Measurements from ENCODE around the gene NELFCD.
"Not testable (repeated sequence)": the region's sequence is repeated elsewhere in the genome, so short reads cannot be mapped to it uniquely, and the experiment has no call there.

The NELFCD gene

GRCh38 chr20:58980711-58981627, at the start of gene NELFCD:
Gene NELFCD (plus strand): TSS chr20:58981256. CDS start chr20:58981310, 54 bp downstream.
- peak; percentile 94 for DNase-seq

DNA sequence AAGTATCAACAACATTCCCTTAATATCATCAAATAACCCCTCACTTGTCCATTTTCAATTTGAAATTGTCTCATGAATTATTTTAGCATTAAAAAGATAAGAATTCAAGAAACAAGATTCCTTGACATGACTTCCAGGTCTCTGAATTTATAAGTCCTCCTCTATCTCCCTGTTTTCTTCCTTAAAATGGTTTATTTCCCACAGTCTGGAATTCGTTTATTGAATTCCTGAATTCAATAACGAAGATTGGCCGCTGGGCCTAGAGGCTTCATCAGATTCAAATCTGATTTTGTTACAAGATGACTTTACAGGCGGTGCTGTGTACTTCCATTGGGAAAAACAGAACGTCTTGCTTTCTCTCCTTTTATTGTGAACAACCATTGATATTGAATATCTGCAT, 48.9 kb upstream of the NELFCD start:
- no peak for DNase-seq

- DNase-seq = no peak
These were observed 43.0 kb upstream of the NELFCD start for GRCh38 chr20:58938078-58938477.

- no peak for DNase-seq
These were observed 42.5 kb upstream of the NELFCD start for GRCh38 chr20:58938541-58938940.

GRCh38 chr20:58941471-58941870, 39.6 kb upstream of the NELFCD start:
- no peak for DNase-seq

DNA sequence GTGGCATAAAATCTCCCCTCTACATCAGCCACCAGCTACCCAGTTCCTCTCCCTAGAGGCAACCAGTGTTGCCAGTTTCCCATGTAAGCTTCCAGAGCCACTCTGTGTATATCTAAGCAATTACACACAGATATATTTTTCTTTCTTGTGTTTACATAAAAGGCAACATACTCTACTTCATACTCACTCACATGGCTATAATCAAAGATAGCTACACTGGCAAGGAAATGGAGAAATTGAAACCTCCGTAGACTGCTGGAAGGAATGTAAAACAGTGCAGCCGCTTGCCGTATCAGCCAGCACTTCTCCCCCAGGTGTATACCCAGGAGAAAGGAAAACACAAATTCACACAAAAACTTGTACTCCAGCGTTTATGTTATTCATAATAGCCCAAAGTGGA, 38.5 kb upstream of the NELFCD start:
- DNase-seq = no peak

DNA sequence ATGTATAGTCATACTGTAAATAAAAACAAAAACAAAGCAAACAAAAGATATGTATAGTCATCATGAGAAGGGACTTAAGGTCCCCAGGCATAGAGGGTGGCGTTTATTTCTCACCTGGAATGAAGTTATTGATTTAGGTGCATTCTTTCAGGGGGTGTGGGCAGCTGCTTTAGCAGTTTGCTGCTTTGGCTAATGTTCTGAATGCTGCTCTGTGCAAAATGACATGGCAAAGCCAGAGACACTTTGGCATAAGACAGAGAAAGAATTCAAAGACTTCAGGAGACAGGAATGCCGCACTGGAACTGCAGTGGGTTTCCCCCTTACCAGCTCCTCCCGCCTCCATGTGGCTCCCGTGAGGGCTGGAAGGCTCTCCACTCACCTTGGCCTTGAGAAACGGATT, 36.4 kb upstream of the NELFCD start:
- DNase-seq = no peak

- DNase-seq = no peak
These were observed 35.0 kb upstream of the NELFCD start for GRCh38 chr20:58945965-58946631.

DNA sequence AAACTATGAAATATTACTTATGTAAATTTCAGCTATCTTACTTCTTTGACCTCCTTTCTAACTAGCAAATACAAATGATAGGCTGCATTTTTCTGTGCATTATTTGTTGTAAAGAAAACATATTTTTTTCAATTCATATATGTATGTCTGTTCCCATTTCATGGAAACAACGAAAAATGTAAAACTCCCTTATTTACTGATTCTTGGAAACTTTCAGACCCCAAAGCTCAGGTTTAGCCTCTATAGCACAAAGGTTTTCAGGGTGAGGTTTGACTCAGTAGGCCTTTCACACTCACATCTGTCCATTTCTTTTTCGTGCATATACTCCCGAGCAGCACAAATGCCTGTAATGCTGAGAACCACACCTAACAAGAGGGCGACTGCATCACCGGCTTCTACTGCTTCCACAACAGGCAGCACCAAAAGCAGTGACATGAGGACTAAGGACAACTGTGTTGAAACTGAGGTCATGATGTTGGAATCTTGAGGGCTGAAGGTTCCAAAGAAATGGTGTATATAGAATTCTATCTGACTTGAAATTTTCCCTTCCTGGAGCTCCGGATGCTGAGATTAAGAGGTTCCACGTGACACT, 33.2 kb upstream of the NELFCD start:
- not testable (repeated sequence) for DNase-seq

DNA sequence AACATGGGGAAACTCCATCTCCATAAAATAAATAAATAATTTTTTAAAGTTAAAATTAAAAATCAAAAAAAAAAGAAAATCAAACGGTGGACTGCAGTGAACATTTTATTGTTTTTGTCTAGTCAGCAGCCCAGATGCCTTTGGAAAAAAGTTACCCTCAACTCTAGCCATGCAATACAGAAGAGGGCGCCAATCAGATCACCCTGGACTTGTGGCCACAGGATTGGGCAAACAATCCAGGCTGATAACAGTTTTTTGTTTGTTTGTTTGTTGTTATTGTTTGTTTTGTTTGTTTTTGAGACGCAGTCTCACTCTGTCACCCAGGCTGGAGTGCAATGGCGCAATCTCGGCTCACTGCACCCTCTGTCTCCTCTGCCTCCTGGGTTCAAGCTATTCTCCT, 30.5 kb upstream of the NELFCD start:
- no peak for DNase-seq

GRCh38 chr20:58953050-58953449, 28.0 kb upstream of the NELFCD start:
- DNase-seq = no peak

DNA sequence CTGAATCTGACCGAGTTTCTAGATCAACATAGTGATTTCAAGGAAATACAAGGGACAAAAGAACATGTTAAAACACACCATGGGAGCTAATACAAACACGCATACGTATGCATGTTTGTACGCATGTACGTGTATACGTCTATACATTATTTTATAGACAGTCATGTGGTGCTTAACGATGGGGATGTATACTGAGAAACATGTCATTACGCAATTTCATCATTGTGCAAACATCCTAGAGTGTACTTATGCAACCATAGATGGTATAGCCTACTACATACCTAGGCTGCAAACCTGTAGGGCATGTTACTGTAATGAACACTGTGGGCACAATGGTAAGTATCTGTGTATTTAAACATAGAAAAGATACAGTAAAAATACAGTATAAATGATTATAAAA, 25.0 kb upstream of the NELFCD start:
- no peak for DNase-seq

DNA sequence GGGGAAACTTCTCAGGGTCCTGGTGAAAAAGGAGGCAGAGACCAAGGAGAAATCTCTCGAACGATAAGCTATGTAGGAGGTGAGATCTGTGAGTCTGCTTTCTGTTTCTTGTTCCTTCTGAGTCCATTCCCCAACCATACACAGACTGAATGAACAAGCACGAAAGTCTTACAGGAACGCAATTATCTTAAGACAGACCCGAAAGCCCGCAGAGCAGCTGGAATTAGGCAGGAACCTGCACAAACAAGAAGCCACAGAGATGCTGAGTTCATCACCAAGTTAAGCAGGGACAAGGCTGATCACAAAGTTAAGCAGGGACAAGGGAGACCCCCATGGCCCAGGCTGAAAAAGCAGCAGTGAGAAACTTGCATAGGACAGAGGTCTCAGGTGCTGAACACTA, 21.4 kb upstream of the NELFCD start:
- DNase-seq = no peak

- no peak for DNase-seq
These were observed 17.9 kb upstream of the NELFCD start for GRCh38 chr20:58963060-58963584.

GRCh38 chr20:58963922-58964321, 17.1 kb upstream of the NELFCD start:
- DNase-seq = not testable (repeated sequence)

- no peak for DNase-seq
These were observed 15.6 kb upstream of the NELFCD start for GRCh38 chr20:58965270-58966064.

- no peak for DNase-seq
These were observed 13.2 kb upstream of the NELFCD start for GRCh38 chr20:58967652-58968429.

- DNase-seq = no peak
These were observed 11.6 kb upstream of the NELFCD start for GRCh38 chr20:58969439-58969838.

- no peak for DNase-seq
These were observed 10.9 kb upstream of the NELFCD start for GRCh38 chr20:58970146-58970545.

- no peak for DNase-seq
These were observed 9.6 kb upstream of the NELFCD start for GRCh38 chr20:58971429-58971828.

GRCh38 chr20:58973179-58973578, 7.9 kb upstream of the NELFCD start:
- DNase-seq = no peak

DNA sequence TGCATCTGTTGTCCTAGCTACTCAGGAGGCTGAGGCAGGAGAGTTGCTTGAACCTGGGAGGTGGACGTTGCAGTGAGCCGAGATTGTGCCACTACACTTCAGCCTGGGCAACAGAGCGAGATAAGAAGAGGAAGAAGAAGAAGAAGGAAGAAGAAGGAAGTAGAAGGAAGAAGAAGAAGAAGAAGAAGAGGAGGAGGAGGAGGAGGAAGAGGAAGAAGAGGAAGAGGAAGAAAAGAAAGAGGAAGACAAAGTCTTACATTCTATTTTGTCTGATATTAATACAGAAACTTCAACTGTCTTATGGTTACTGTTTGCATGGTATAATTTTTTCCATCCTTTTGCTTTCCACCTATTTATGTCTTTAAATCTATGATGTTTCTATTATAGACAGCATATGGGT, 7.2 kb upstream of the NELFCD start:
- no peak for DNase-seq
